Fibroblast of lung (primary cell): Measurements from ENCODE around the gene MB.

ENCODE experiments used
- EZH2 ChIP-seq: IDR thresholded peaks from 2 replicates; pipeline ENCODE4 v1.5.1; 2012; ENCODE audit warnings: low read length, control low read depth, mild to moderate bottlenecking; ENCODE audit errors: missing control alignments
- TF ChIP-seq, protein P1 (sequence below), 2 donors: IDR thresholded peaks in 1 of 2; conservative IDR thresholded peaks in 1 of 2; 1 replicate in 1 of 2; 2 replicates in 1 of 2; pipeline ENCODE4 v1.5.1; 2011 to 2012; ENCODE audit warnings: low read length in 2 of 2, control low read depth in 1 of 2, inconsistent platforms in 1 of 2, low read depth in 1 of 2, mild to moderate bottlenecking in 1 of 2

DNA sequence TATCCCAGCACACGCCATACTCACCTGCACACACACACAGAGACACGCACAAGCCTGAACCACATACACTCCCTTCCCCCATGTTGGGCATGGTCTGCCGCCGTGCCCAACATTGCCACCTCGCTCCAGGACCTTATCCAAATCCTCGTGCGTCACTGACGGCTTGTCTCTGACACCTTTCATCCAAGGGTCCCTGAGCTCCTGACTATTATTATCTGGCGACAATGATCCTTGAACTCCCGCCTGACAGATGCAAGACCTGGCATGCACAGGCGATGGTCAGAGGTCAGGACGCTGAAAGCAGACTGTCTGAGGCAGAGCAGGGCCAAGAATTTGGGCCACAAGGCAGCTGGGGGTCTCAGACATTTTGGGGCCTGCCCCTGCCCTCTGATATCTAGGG lies 4.2 kb downstream of the MB start:
- TF ChIP-seq, protein P1, sequence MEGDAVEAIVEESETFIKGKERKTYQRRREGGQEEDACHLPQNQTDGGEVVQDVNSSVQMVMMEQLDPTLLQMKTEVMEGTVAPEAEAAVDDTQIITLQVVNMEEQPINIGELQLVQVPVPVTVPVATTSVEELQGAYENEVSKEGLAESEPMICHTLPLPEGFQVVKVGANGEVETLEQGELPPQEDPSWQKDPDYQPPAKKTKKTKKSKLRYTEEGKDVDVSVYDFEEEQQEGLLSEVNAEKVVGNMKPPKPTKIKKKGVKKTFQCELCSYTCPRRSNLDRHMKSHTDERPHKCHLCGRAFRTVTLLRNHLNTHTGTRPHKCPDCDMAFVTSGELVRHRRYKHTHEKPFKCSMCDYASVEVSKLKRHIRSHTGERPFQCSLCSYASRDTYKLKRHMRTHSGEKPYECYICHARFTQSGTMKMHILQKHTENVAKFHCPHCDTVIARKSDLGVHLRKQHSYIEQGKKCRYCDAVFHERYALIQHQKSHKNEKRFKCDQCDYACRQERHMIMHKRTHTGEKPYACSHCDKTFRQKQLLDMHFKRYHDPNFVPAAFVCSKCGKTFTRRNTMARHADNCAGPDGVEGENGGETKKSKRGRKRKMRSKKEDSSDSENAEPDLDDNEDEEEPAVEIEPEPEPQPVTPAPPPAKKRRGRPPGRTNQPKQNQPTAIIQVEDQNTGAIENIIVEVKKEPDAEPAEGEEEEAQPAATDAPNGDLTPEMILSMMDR (conservative IDR thresholded peaks at IDR 0.05 in 1 of 2, IDR thresholded peaks at IDR 0.05 in 1 of 2; ENCODE audit: low read depth in 1 of 2, low read length in 2 of 2), result no peak
- TF ChIP-seq EZH2, result no peak
